Upper lobe of left lung (tissue), 4 donors: Measurements from ENCODE around the gene UPK1B.

Experiments
- CTCF ChIP-seq, 6 experiments: fragments of 450-650 bp in 4 of 6; fragments of 200-600 bp in 2 of 6; sonication (generic) in 2 of 6; IDR thresholded peaks; one replicate each; pipeline ENCODE4 v1.5.1; 2016 to 2019; ENCODE audit warnings: antibody characterized with exemption in 6 of 6
- EP300 ChIP-seq, 4 donors: sonication (generic); formaldehyde crosslinking; IDR thresholded peaks; one replicate each; pipeline ENCODE4 v1.5.1; 2017; ENCODE audit warnings: antibody characterized with exemption in 4 of 4, control low read depth in 2 of 4
- POLR2A ChIP-seq, 4 donors: fragments of 450-650 bp; IDR thresholded peaks; one replicate each; pipeline ENCODE4 v1.5.1; 2016 to 2017; ENCODE audit warnings: antibody characterized with exemption in 4 of 4, mild to moderate bottlenecking in 2 of 4
- POLR2AphosphoS5 ChIP-seq, 2 donors: sonication (generic); formaldehyde crosslinking; IDR thresholded peaks; one replicate each; pipeline ENCODE4 v1.5.1; 2017; ENCODE audit warnings: antibody characterized with exemption in 2 of 2

DNA sequence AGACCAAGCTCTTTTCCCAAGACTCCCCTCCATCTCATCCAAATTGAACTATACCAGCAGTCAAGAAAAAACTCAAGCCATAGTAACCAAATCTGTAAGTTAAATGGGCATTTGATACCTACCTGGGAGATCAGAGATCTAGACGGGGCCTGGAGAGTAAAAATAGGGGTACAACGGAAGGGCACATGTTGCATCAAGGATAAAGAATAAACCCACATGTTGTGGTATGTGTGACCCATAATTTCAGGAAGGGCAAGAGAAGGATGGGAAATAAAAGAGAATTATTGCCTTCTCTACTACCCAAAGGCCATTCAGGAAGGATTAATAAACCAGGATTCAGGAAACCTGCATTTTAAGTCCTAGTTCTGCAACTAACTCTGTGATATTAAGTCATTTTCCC, 25.9 kb upstream of the UPK1B start:
- TF ChIP-seq CTCF (IDR thresholded peaks at IDR 0.05) (no peak), EP300 (IDR thresholded peaks at IDR 0.05) (no peak), POLR2AphosphoS5 (IDR thresholded peaks at IDR 0.05) (no peak), POLR2A (IDR thresholded peaks at IDR 0.05) (no peak)
